HG03066 (cell line): ENCODE measurements around the gene RORB.

Source experiments
- ATAC-seq: cut with Tn5 transposase; IDR thresholded peaks from one replicate; pipeline ENCODE4 v1.9.1; 2021; ENCODE audit warnings: low read depth; ENCODE audit not compliant: unreplicated experiment

The RORB gene

DNA sequence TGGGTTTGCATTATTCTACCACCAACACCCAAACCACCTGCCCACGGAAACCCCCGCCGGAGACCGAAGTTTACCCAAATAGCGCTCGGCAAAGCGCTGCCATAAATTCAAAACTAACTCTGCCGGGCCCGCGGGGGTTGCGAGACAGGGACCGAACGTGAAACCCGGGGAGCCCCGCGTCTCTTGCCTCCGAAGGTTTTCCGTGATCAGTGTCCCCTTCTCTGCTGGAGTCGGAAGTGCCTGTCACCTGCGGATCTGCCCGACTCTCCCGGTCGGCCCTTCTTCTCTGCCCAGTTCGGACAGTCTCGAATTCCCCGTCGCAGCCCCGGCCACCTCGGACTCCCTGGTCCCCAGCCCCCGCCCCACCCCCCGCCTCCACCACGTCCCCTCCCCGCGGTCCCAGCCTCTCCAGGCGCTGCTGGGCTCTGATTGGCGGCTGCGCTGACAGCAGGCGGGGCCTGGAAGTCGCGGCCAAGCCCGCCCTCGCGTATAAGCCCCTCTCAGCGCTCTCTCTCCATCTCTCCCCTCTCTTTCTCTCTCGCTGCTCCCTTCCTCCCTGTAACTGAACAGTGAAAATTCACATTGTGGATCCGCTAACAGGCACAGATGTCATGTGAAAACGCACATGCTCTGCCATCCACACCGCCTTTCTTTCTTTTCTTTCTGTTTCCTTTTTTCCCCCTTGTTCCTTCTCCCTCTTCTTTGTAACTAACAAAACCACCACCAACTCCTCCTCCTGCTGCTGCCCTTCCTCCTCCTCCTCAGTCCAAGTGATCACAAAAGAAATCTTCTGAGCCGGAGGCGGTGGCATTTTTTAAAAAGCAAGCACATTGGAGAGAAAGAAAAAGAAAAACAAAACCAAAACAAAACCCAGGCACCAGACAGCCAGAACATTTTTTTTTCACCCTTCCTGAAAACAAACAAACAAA lies at the start of gene RORB:
Gene RORB, plus strand, starts transcription at position 517 of the 929 bp plus-strand sequence. CDS start 642 bp downstream, outside the sequence.
- peak; percentile 84 for ATAC-seq

- no peak for ATAC-seq
These were observed 49.5 kb upstream of the RORB start for GRCh38 chr9:74447451-74448193.

DNA sequence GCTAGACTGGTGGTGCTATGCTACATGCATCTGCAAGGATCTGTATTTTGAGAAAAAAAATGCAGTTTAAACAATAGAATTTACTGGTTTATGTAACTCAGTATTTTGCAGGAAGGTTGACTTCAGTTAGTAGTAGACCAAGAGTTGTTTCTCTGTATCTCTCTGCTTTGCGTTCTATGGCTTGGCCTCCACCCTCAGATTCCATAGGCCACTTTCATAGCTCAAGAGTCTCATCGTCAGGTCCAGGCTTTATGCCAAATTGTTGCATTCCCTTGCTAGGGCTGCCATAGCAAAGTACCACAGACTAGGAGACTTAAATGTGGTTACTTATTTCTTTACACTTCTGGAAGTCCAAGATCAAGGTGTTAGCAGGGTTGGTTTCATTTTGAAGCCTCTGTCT lies 48.1 kb upstream of the RORB start:
- ATAC-seq, result no peak

GRCh38 chr9:74458832-74459231 lies 38.3 kb upstream of the RORB start:
- ATAC-seq, result no peak

DNA sequence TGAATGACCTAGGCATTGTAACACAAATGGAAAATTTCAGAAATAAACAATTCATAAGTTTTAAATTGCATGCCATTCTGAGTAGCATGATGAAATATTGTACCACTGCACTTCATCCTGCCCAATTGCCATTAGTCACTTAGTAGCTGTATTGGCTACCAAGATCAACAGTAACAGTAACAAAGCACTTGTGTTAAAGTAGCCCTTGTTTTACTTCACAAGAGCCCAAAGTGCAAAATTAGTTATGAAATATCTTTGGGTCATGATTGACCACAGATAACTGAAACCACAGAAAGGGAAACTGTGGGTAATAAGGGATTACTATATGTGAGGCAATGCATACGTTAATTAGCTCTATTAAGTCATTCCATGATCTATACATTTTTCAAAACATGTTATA lies 33.3 kb upstream of the RORB start:
- no peak for ATAC-seq

DNA sequence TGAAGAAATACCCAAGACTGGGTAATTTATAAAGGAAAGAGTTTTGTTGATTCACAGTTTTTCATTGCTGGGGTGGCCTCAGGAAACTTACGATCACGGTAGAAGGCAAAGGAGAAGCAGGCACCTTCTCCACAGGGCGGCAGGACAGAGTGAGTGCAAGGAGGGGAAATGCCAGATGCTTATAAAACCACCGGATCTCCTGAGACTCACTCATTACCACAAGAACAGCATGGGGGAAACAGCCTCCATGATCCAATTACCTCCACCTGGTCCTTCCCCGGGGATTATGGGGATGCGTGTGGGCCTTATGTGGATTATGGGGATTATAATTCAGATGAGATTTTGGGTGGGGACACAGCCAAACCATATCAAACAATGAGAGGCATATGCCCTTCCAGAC lies 18.5 kb upstream of the RORB start:
- no peak for ATAC-seq

- ATAC-seq, result no peak
These were observed 17.4 kb upstream of the RORB start for GRCh38 chr9:74479711-74480110.

GRCh38 chr9:74487395-74487794 lies 9.7 kb upstream of the RORB start:
- ATAC-seq, result no peak

DNA sequence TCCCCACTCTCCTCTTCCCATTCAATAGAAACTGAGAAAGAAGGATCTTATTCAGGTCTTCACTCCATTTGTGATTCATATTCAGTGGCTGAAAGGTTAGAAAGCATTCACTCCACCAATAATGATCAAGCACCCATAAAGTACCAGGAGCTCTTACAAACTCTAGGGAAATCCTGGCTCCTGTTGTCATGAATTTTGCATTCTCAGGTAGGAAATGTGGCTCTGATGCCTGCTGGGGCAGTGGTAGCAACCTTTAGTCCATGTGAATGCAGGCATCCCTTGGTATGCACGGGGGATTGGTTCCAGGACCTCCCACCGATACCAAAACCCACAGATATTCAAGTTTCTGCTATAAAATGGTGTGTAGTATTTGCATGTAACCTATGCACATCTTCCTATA lies 3.6 kb upstream of the RORB start:
- no peak for ATAC-seq

DNA sequence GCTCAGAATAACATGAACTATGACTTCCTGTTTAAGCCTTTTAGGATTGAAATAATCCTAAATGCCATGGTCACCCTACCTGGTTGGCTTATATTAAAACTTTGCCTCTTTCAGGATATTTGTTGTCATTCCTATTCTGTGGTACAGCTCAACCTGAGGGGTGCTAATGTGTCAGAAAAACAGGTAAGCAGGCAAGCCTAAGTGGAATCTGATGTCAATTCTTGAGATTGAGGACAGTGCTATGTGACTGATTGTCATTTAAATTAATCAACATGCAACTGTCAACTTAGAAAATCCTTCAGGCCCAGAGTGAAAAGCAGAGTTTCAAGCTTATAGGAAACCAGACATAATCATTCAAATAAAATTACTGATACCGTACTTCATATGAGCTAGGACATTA lies 2.6 kb upstream of the RORB start:
- ATAC-seq, result no peak

- no peak for ATAC-seq
These were observed 729 bp upstream of the RORB start for GRCh38 chr9:74496406-74496805.

DNA sequence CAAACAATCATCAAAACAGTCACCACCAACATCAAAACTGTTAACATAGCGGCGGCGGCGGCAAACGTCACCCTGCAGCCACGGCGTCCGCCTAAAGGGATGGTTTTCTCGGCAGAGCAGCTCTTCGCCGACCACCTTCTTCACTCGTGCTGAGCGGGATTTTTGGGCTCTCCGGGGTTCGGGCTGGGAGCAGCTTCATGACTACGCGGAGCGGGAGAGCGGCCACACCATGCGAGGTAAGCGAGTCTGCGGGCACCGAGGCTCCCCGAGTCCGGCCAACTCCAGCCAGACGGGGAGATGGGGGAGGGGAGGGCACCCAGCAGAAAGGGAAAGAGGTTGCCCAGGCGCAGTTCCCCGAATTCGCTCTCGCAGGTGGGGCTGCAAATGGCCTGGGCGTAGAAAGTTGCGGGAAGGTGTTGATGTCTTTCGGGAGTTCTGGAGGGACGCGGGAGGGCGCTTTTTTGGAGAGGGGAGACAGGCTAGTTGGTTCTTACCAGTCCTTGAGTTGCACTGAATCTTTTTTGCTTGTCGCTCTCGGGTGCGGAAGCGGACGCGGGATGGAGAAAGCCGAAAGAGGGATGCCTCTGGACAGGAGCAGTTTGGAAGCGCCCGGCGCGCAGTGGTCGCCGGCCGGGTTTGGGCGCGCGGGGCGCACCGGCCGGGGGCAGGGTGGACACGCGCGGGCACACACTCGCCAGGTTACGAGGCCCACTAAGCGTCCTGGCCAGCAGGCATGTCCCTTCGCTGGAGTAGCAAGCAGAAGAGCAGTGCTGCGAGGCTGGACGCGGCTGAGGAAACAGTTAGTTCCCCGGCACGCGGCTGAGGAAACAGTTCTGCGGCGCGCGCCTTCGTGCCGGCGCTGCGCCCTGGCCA lies 849 bp downstream of the RORB start:
- peak; percentile 7 for ATAC-seq

DNA sequence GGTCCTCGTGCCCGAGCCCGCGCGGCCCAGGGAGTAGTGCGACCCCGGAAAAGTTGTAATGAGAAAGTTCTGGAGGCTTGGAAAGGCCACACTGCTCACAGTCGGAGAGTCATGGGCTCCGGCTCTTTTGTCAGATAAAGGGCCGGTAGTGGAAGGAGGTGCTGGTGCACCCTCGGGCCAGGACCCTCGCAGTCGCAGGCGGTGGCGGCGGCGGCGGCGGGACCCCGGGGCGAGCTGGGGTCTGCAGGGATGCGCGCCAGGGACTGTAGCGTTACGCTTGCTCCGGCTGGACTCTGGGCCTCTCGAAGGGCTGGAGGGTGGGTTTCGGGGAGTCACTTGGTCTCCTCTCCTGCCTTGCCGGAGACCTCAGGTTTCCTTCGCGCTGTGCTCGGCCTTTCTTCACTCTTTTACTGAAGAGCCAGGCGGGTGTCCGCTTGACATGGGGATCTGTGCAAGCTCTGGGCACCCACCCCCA lies 1.5 kb downstream of the RORB start:
- ATAC-seq, result no peak

DNA sequence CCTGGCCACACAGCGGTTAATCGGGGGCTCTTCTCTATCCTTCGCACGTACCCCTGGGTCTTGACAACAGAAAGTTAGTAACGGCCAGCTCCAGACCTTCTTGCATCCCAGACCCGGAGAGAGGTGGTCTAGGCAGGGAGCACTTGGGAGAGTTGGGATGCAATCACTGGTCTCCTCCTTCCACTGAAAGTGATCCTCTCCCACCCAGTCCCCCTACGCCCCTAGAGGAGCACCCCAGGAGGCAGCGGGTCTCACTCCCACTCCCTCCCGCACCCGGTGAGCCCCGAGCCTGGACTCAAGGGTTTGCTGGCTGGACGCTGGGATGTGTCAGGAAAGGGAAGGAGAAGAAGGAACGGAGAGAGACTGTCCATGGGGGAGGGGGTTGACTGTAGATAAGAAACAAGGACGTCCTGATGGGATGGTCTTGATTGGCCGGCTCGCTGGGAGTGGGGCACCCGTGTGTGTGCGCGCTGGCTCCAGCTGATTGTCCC lies 2.0 kb downstream of the RORB start:
- ATAC-seq, result no peak

- no peak for ATAC-seq
These were observed 2.8 kb downstream of the RORB start for GRCh38 chr9:74499770-74500583.

- ATAC-seq, result no peak
These were observed 3.4 kb downstream of the RORB start for GRCh38 chr9:74500584-74500924.

GRCh38 chr9:74501570-74501969 lies 4.4 kb downstream of the RORB start:
- ATAC-seq, result no peak

GRCh38 chr9:74503219-74503618 lies 6.1 kb downstream of the RORB start:
- ATAC-seq, result no peak

GRCh38 chr9:74503666-74504065 lies 6.5 kb downstream of the RORB start:
- ATAC-seq, result no peak

DNA sequence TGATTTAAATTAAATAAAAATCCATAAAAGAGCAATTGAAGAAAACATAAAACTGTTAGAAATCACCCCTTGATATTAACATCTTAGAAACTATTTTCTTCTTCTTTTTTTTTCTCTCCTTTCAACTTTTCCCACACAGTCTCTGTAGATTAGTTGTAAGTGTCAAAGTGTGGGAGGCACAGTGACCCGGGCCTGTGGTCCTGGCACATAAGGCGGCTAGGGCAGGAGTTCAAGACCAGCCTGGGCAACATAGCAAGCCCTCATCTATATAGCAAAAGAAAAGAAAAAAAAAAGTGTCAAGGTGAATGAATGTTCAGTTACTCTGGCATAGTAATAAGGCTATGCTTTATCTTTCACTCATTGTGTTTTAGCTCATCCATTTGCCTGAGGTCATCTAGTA lies 14.2 kb downstream of the RORB start:
- no peak for ATAC-seq
